Stimulated activated CD4-positive, alpha-beta T cell treated with anti-CD3 and anti-CD28 coated beads, TNF-alpha, amount 100 ng/mL, for 4 hours (primary cell): ENCODE data around the gene HLA-F.

Experiments
- DNase-seq, 3 experiments: peaks; one replicate each; pipeline ENCODE4 v3.0.0-alpha.2; 2020; ENCODE audit warnings: low read depth in 3 of 3

Gene HLA-F

DNA sequence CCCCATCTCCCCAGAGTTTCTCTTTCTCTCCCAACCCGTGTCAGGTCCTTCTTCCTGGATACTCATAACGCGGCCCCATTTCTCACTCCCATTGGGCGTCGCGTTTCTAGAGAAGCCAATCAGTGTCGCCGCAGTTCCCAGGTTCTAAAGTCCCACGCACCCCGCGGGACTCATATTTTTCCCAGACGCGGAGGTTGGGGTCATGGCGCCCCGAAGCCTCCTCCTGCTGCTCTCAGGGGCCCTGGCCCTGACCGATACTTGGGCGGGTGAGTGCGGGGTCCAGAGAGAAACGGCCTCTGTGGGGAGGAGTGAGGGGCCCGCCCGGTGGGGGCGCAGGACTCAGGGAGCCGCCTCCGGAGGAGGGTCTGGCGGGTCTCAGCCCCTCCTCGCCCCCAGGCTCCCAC, at the start of gene HLA-F:
TSS of gene HLA-F (plus strand) at position 173 of the 404 bp plus-strand sequence. CDS start at position 203, 30 bp downstream.
- peak in 2 of 3 experiments; percentile 59 to 63 for DNase-seq

DNA sequence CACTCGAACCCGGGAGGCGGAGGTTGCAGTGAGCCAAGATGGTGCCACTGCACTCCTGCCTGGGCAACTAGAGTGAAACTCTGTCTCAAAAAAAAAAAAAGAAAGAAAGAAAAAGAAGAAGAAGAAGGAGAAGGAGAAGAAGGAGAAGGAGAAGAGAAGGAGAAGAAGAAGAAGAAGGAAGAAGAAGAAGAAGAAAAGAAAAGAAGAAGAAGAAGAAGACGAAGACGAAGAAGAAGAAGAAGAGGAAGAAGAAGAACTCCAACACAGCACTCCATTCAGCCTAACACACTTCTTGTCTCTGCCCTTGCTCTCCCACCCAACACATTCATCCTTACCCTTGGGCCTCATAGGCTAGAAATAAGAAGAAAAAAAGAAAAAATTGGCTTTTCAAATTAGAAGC, 49.2 kb upstream of the HLA-F start:
- DNase-seq, result no peak

DNA sequence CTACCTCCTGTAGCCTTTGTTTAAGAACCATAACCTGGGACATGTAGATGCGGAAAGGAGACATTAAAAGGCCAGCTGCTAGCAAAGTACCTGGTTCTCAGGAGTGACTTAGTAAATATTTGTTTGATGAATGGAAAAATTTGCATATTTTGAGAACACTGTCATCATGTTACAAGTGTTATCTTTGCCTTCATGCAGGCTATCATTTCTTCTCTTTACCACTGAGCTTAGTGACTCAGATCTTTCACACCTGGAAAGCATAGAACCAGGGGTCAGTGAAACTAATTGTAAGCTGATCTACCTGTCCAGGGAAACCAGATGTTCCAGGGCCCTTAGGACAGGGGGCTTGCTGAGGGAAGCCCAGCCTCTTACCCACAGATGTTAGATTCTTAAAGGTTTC, 47.7 kb upstream of the HLA-F start:
- no peak for DNase-seq

DNA sequence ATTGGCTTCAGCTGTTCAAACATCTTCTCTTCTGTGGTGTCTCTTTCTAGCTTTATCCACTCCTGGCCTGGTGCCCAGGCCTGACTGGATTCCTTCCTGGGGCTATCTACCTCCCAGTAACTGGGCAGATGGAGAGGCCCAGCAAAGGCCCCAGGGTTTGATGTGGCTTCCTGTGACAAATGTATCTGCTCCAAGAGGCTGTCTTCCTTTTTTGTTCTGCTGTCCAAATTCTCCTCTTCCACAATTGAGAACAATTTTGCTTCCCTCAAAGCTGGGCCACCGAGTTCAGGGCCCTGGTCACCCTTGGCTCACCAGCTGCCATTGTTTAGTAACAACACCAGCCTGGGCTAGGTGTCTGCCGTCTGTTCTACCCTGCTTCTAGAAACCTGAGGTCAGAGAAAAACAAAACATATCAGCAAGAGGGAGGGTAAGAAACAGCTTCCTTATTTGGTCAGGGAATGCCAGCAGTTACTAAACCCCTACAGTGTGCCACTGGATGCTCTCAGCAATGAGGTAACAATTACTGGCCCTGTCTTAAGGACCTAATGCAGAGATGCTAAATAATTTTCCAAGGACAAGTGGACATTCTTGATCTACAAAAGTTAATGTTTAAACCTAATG, 46.1 kb upstream of the HLA-F start:
- DNase-seq, result no peak

DNA sequence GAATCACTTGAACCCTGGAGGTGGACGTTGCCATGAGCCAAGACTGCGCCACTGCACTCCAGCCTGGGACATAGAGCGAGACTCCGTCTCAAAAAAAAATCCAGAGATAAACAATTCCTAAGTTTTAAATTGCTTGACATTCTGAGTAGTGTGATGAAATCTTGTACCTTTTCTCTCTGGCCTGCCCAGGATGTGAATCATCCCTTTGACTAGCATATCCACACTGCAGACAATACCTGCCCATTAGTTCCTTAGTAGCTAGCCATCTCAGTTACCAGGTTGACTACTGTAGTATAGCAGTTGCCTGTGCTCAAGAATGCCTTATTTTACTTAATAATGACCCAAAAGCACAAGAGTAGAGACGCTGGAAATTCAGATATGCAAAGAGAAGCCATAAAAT, 45.1 kb upstream of the HLA-F start:
- no peak for DNase-seq

DNA sequence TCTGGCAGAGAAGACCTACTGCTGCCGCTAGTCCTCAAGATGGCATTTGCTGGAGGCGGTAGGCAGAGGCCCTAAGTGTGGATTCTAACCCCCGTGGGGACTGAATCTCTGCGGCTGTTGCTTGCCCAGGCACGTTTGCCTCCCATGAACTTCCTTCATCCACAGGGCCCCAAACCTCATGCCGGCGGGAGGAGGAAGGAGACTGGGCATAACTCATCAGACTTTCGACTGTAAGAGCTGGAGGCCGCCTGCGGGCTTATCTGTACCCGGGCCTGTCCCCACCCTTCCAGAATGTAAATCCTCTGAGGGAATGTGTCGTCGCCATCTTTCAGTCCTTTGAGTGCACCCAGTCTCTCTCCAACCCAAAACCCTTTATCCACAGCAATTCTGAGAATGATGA, 43.3 kb upstream of the HLA-F start:
- no peak for DNase-seq

DNA sequence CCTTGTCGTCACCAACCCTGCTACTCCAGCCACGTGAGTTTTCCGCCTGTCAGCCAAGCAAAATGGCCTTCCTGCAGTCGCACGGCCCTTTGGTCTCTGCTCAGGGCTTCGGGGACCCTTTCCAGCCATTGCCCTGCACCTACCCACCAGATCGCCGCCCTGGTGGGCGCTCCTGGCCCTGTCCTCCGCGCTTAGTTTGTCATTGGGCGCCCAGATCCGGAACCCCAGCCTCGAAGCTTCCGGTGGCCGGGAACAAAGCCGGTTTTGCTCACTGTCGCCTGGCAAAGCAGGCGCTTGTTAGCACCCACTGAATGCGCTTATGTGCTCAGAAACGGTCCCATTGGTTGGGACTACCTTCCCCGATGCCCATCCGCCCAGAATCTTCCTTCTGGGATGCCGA, 42.8 kb upstream of the HLA-F start:
- DNase-seq, result no peak

DNA sequence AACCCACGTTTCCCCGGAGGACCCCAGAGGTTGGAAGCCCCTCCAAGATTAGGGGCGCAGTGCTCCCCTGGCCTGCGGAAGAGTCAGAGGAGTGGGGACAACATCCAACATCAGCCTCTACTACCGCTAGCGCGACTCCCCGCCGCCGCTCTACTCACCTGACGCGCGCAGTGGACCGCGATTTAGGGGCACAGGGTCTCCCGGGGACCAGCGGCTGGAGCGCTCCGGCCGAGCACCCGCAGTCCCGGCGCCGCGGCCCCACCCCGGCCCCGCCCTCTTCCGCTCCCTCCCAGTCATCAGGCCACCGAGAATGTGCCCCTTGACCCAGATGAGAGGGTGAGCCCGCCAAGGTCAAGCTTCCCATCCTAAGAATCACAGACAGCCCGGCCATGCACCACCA, 42.3 kb upstream of the HLA-F start, which contains the start of gene ZFP57:
TSS of gene ZFP57 (minus strand) at position 249 of the 400 bp plus-strand sequence. CDS start 4,149 bp downstream, outside the sequence.
- DNase-seq, result no peak

DNA sequence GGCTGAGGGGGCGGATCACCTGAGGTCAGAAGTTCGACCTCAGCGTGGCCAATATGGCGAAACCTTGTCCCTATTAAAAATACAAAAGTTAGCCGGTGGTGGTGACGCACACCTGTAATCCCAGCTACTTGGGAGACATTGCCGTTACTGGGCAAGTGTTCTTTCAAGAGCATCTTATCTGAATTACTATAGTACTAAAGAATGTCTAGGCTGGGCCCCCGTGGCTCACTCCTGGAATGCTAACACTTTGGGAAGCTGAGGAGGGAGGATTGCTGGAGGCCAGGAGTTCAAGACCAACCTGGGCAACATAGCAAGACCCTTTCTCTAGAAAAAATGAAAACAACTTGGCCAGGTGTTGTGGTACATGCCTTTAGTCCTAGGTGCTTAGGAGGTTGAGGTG, 41.4 kb upstream of the HLA-F start:
- no peak for DNase-seq

DNA sequence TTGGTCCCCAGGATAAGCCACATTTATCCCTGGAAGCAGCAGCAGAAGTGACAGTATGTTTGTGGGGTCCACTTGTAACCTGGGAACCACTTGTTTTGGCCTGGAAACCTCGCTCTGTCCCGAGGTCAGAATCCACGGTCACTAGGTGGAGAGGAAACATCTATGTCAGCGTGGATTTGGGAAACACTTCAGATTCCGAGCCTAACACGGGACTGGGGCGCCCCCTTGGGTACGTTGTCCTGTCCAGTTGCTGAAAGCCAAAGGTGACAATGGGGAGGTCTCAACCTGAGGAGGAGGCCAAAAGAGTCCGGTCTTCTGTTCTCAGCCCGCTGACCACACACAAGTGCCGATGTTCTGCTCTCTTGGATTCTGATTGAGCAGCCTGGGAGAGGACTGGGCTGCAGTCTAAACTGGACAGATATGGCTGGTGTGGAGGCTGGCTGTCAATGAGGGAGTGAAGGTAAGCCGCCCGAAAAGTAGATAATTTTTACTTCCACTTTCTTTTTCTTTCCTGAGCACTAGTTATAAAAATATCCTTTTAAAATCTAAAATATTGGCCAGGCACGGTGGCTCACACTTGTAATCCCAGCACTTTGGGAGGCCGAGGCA, 37.4 kb upstream of the HLA-F start:
- DNase-seq, result no peak

DNA sequence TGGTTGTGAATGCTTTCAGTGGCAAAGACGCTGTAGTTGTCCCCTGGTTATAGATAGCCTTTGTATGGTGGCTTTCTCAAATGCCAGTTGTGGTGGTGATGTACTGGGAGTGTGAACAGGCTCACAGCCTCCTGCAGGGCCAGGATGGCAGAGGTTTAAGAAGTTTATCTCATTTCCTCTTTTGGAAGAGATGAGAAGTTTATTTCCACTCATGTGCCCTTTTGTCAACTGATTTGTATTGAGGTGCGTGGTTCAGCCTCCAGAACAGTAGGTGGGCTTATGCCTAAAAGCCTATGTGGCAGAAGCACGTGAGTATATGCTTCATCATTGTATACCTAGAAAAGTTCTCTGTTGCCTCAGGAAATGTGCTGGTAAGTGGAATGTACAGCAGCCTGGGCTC, 28.6 kb upstream of the HLA-F start:
- DNase-seq, result no peak

DNA sequence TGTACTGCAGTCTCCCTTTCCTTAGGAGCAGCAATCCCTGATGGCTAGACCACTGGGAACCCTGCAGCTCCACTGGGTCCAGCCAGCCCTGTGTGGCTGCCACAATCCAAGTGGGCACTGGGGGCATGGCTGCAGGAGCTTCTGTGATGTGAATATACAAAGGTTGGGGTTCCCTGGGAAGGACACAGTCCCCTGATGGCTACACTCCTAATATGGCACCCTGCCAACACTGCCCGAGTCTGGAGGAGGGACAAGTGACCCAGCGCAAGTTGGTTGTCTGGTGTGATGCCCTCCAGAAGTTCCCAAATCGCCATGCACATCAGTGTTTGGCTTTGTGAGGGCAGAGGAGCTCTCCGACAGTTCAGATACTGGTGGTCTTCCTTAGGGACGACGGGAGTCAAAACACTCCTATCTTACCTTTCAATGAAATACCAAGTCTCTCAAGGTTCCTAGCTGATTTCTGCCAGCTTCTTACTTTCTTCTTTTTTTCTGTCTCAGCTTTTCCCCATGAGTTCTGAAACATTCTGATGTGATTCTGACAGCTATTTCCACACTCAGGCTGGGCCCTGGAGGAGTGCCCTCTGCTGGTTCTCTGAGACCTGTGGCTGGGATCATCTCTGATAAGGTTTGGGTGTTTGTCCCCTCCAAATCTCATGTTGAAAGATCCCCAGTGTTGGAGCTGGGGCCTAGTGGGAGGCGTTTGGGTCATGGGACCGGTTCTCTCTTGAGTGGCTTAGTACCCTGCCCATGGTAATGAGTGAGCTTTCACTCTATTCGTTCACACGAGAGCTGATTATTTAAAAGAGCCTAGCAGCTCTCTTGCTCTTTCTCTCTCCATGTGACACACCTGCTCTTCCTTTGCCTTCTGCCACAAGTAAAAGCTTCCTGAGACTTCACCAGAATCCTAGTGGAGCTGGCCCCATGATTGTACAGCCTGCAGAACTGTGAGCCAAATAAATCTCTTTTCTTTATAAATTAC, 26.8 kb upstream of the HLA-F start:
- DNase-seq, result no peak

DNA sequence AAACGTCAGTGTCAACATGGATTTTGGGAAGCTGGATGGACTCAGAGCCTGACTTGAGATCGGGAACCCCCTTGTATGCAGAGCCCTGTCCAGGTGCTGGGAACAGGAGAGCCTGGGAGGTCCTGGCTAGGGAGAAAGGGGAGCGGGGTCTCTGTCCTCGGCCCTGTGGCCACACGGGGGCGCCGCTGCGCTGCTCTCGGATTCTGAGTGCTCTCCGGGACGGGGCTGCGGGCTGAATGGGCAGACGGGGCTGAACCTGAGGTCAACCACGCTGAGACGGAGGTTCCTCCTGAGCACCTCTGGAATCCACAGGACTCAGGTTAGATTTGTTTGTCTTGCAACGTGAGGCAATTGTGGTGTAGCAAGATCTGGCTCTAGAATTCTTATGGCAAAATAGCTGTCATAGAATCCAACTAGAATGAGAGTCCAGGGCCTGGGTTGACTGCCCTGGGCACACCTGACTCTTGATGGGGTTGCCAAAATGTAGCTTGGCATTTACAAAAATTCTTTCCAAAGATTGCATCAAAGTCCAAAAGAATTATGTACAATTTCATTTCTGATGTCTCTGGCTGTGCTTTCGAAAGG, 20.6 kb upstream of the HLA-F start:
- DNase-seq, result peak; percentile 55 to 69 (median 69)

DNA sequence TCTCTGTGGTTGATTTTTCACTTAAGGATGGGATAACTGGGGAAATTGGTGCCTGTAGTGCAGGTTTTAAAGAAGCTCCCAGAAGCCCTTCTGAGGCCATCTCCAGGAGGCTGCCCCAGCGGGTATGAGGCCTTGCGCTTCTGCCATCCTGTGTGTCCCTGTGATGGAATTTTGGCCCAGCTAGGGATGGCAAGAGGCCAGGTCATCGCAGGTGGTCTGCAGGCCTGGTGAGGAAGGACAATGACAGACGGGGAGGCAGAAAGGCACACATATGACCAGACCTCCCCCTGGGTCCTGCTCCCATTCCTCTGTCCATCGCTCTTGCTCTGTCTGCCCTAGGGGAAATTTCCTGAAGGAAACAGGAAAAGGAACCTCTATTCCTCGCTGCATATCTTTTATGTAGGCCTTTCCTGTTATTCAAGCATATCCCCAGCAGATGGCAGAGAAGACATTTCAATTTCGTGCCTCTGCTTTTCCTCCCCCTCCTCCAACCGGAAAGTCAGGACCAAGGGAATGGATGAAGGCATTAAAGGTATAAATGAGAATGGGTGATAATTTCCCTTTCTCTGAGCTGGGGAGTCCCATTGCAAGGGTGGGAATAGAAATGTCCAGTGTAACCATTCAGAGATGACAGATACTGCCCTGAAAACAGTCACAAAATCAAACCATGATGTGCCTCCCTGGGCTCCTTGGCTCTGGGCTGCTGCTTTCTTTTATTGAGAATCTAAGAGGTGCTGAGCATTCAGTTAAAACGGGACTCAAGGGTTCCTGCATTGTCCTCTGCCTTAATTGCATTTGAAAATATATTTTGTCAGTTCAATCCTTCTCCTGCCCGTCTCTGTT, 17.6 kb upstream of the HLA-F start:
- DNase-seq, result no peak

DNA sequence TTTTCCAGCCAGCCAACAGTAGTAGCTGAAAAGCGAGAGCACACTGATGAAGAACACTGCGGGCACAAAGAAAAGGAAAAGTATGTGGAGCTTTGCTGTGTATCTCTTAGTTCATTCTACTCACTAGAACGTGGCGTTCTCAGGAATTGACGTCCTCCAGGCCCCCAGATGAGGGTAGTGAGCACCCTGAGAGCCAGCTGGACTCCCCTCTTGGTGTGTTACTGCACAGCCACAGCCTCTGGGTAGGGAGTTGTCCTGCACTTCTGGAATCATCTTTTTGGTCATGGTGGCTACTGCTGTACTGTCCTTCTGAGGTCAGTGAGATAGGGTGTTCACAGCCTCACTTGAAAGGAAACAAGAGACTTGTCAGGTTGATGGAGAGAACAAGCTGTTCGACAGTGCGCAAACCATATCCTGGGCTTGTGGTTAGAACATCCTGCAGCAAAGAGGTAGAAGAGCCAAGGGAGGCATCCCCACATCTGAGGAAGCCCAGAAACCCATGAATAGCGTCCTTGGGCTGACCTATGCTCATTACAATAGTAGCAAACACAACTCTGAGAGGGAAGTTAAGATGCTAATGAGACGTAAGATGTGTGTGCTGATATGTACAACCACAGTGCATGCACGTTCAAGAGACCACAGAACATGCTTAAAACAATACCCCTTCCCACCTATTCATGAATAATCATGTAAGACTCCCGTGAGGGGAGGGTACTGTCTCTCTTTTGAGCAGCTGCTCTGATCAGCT, 14.6 kb upstream of the HLA-F start:
- DNase-seq, result peak in 1 of 3 experiments; percentile 33

DNA sequence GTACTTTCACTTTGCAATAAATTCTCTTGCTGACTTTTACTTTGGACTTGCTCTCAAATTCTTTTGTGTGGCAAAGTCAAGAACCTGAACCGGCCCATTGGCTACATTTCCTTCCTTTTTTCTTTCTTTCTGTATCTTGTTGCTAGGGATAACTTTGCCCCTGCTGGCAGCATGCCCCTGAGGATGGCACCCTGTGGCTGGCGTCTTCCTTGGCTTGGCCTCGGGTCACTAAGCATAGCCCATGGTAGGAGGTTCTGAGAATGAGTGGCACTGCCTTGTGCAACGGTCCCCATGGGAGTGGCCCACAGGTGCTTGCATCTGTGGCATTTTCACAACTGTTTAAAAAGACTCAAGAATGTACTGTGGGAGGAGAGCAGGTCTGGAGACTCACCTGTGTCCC, 14.0 kb upstream of the HLA-F start:
- no peak for DNase-seq

DNA sequence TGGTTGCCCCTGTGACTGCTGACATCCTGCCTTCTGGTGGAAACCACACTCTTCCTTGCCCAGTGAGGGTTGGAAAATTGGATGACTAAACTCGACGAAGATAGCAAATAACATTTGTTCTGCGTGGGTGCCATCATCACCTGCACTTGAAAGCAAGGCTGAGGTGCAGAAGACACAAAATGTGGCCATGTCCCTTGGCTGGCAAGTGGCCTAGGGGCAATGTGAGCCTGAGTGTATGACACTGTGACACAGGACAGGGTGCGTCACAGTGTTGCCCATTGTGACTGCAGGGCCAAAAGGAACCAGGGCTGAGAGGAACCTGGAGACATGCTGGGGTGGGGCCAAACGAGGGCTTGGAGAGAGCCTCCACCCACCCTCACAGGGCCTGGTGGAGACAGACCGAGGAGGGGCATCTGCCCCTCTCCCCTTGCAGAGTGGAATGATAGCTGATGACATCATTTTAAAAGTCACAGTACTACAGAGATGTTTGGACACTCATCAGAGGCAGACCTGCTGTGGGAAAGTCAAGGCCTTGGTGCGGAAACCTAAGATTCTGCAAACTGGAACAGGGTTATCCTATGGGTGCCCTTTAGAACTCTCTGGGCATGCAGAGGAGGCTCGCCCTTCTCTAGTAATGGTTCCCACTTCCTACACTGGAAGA, 12.8 kb upstream of the HLA-F start:
- no peak for DNase-seq

DNA sequence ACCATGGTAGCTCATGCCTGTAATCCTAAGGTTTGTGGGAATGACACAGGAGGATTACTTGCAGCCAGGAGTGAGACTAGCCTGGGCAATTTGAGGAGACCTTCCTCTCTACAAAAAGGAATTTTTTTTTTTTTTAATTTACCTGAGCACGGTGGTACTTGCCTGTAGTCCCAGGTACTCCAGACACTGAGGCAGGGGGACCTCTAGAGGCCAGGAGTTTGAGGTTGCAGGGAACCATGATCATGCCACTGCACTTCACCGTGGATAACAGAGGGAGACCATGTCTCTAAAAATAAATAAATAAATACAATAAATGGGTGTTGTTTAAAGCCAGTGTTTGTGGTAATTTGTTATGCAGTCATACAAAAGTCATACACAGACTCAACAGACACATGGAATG, 2.4 kb upstream of the HLA-F start:
- no peak for DNase-seq

DNA sequence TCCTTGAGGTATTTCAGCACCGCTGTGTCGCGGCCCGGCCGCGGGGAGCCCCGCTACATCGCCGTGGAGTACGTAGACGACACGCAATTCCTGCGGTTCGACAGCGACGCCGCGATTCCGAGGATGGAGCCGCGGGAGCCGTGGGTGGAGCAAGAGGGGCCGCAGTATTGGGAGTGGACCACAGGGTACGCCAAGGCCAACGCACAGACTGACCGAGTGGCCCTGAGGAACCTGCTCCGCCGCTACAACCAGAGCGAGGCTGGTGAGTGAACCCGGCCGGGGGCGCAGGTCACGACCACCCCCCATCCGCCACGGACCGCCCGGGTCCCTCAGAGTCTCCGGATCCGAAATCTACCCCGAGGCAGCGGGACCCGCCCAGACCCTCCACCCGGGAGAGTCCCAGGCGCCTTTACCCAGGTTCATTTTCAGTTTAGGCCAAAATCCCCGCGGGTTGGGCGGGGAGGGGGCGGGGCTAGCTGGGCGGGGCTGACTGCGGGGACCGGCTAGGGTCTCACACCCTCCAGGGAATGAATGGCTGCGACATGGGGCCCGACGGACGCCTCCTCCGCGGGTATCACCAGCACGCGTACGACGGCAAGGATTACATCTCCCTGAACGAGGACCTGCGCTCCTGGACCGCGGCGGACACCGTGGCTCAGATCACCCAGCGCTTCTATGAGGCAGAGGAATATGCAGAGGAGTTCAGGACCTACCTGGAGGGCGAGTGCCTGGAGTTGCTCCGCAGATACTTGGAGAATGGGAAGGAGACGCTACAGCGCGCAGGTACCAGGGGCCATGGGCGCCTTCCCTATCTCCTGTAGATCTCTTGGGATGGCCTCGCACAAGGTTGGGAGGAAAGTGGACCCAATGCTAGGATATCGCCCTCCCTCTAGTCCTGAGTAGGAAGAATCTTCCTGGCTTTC, 693 bp downstream of the HLA-F start:
- DNase-seq, result peak; percentile 71 to 83 (median 72)
